Neural progenitor cell (in vitro differentiated cells): ENCODE measurements around the gene SOD2. TPM values are rescaled to one million over a fixed set of nuclear protein-coding genes. Genes with fewer than 3 reads are reported as not detected.
"Not testable (repeated sequence)": the region's sequence is repeated elsewhere in the genome, so short reads cannot be mapped to it uniquely, and the experiment has no call there.

Experiments used
- DNase-seq: peaks from one replicate; pipeline ENCODE4 v3.0.0-alpha.2; 2016; ENCODE audit warnings: low spot score
- H2AFZ ChIP-seq: fragments of 200-600 bp; sonication (generic); replicated peaks from 2 replicates; pipeline ENCODE4 v1.6.1; 2016; ENCODE audit warnings: antibody characterized with exemption
- H3F3A ChIP-seq: fragments of 200-600 bp; sonication (generic); 2 replicates; pipeline ENCODE4 v1.6.1; 2016; ENCODE audit warnings: antibody characterized with exemption, low read depth
- H3K27ac ChIP-seq: fragments of 200-600 bp; sonication (generic); 2 replicates; pipeline ENCODE4 v1.5.1; 2016; ENCODE audit warnings: mild to moderate bottlenecking
- H3K27me3 ChIP-seq: fragments of 200-600 bp; sonication (generic); 2 replicates; pipeline ENCODE4 v1.6.1; 2016; ENCODE audit warnings: mild to moderate bottlenecking, moderate library complexity
- H3K36me3 ChIP-seq: fragments of 200-600 bp; sonication (generic); 2 replicates; pipeline ENCODE4 v1.5.1; 2016
- H3K4me1 ChIP-seq: fragments of 200-600 bp; sonication (generic); 2 replicates; pipeline ENCODE4 v1.6.1; 2016; ENCODE audit warnings: mixed run types
- H3K4me2 ChIP-seq: fragments of 200-600 bp; sonication (generic); 2 replicates; pipeline ENCODE4 v1.6.1; 2016
- H3K4me3 ChIP-seq: fragments of 200-600 bp; sonication (generic); 2 replicates; pipeline ENCODE4 v1.5.1; 2016
- H3K79me2 ChIP-seq: fragments of 200-600 bp; sonication (generic); 2 replicates; pipeline ENCODE4 v1.6.1; 2016; ENCODE audit warnings: low read depth
- H3K9ac ChIP-seq: fragments of 200-600 bp; sonication (generic); 2 replicates; pipeline ENCODE4 v1.6.1; 2016
- H3K9me3 ChIP-seq: fragments of 200-600 bp; sonication (generic); 2 replicates; pipeline ENCODE4 v1.5.1; 2016; ENCODE audit warnings: low read depth
- H4K20me1 ChIP-seq: fragments of 200-600 bp; sonication (generic); 2 replicates; pipeline ENCODE4 v1.6.1; 2016; ENCODE audit warnings: low read depth
- H3K27ac Mint-ChIP-seq: 3 replicates; pipeline ENCODE4 v1.8.0; 2021; ENCODE audit warnings: mixed read lengths
- H3K27me3 Mint-ChIP-seq: 2 replicates; pipeline ENCODE4 v1.8.0; 2022; ENCODE audit warnings: low read depth, mild to moderate bottlenecking, inconsistent platforms, moderate library complexity, mixed read lengths; ENCODE audit not compliant: insufficient read depth
- H3K36me3 Mint-ChIP-seq: 3 replicates; pipeline ENCODE4 v1.8.0; 2021; ENCODE audit warnings: mixed read lengths
- H3K4me1 Mint-ChIP-seq: 3 replicates; pipeline ENCODE4 v1.8.0; 2021; ENCODE audit warnings: mixed read lengths
- H3K4me3 Mint-ChIP-seq: 3 replicates; pipeline ENCODE4 v1.8.0; 2021; ENCODE audit warnings: mild to moderate bottlenecking, moderate library complexity, mixed read lengths
- H3K9me3 Mint-ChIP-seq: 3 replicates; pipeline ENCODE4 v1.8.0; 2020; ENCODE audit warnings: mixed read lengths
- EZH2 ChIP-seq: fragments of 200-600 bp; sonication (generic); IDR thresholded peaks from 2 replicates; pipeline ENCODE4 v1.6.1; 2017; ENCODE audit warnings: antibody characterized with exemption, mild to moderate bottlenecking, moderate library complexity
- EZH2phosphoT487 ChIP-seq: fragments of 200-600 bp; sonication (generic); IDR thresholded peaks from 2 replicates; pipeline ENCODE4 v1.6.1; 2017; ENCODE audit warnings: antibody characterized with exemption
- total RNA-seq: library from RNA; depleted of rRNA; stranded (reverse); fragments of >200 nt; gene quantifications from 2 replicates; pipeline ENCODE4 v1.2.3, GENCODE V29; 2015; ENCODE audit warnings: low replicate concordance
- TF ChIP-seq, protein P1 (sequence below): fragments of 200-600 bp; sonication (generic); IDR thresholded peaks from 2 replicates; pipeline ENCODE4 v1.5.1; 2017; ENCODE audit warnings: antibody characterized with exemption, mild to moderate bottlenecking

SOD2 gene
- total RNA-seq, 1 donor from 2014 or later, result 67.2 TPM

- no peak overlapping the region for H3K27ac Mint-ChIP-seq
- peaks cover 4% of the 10 kb centered on the region for H3K27me3 Mint-ChIP-seq
- H3K9me3 Mint-ChIP-seq, result peaks cover 10% of the 10 kb centered on the region
- H4K20me1 ChIP-seq, result no peaks in the 10 kb centered on the region
- H3K9ac ChIP-seq, result no peak overlapping the region
- H3K36me3 ChIP-seq, result no peaks in the 10 kb centered on the region
- TF ChIP-seq, protein P1, sequence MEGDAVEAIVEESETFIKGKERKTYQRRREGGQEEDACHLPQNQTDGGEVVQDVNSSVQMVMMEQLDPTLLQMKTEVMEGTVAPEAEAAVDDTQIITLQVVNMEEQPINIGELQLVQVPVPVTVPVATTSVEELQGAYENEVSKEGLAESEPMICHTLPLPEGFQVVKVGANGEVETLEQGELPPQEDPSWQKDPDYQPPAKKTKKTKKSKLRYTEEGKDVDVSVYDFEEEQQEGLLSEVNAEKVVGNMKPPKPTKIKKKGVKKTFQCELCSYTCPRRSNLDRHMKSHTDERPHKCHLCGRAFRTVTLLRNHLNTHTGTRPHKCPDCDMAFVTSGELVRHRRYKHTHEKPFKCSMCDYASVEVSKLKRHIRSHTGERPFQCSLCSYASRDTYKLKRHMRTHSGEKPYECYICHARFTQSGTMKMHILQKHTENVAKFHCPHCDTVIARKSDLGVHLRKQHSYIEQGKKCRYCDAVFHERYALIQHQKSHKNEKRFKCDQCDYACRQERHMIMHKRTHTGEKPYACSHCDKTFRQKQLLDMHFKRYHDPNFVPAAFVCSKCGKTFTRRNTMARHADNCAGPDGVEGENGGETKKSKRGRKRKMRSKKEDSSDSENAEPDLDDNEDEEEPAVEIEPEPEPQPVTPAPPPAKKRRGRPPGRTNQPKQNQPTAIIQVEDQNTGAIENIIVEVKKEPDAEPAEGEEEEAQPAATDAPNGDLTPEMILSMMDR, result no peak
- TF ChIP-seq EZH2phosphoT487 (no peak), EZH2 (no peak)
- H3K36me3 Mint-ChIP-seq, result peaks cover 10% of the 10 kb centered on the region
- no peaks in the 10 kb centered on the region for H3K4me1 Mint-ChIP-seq
- no peaks in the 10 kb centered on the region for H3K4me1 ChIP-seq
- no peak overlapping the region for H3K4me3 ChIP-seq
- no peak overlapping the region for H3K4me2 ChIP-seq
- H3F3A ChIP-seq, result no peaks in the 10 kb centered on the region
- no peaks in the 10 kb centered on the region for H3K79me2 ChIP-seq
- H2AFZ ChIP-seq, result no peak overlapping the region
- no peak overlapping the region for H3K27ac ChIP-seq
- no peaks in the 10 kb centered on the region for H3K27me3 ChIP-seq
- no peak for DNase-seq
- no peak overlapping the region for H3K4me3 Mint-ChIP-seq
- no peaks in the 10 kb centered on the region for H3K9me3 ChIP-seq
Observed at GRCh38 chr6:159678574-159678973, 14.5 kb downstream of the SOD2 start.

DNA sequence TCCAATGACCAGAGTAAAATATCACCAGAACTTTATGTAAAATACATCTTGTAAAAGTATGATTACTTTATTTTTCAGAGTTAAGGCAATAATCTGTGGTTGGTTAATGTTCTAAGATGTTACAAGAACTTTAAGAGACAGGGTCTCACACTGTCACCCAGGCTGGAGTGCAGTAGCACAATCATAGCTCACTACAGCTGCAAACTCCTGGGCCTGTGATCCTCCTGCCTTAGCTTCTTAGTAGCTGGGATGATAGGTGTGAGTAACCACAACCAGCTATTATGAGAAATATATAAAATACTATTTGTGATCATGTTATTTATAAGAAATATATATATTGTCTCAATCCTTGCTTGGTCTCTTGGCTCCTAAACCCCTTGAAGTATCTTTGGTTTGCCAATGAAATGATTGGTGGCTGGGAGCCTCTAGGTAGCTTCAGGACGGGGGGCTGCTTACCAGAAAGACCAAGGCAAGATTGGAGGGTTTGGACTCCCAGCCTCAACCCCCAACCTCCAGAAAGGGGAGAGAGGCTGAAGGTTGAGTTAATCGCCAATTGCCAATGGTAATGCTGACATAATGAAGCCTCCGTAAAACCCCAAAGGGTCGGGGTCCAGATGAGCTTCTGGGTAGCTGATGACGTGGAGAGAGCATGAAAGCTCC lies 15.4 kb downstream of the SOD2 start:
- Histone ChIP-seq H3K27me3 (no peaks in the 10 kb centered on the region), H3K79me2 (no peaks in the 10 kb centered on the region), H3F3A (no peaks in the 10 kb centered on the region), H3K4me1 (no peaks in the 10 kb centered on the region), H3K9ac (no peak overlapping the region), H3K36me3 (no peaks in the 10 kb centered on the region), H3K4me3 (no peak overlapping the region), H4K20me1 (no peaks in the 10 kb centered on the region), H3K27ac (no peak overlapping the region), H2AFZ (no peak overlapping the region), H3K4me2 (no peak overlapping the region), H3K9me3 (no peaks in the 10 kb centered on the region)
- Mint-ChIP-seq H3K9me3 (peaks cover 15% of the 10 kb centered on the region), H3K27ac (no peak overlapping the region), H3K4me1 (no peaks in the 10 kb centered on the region), H3K27me3 (peaks cover 4% of the 10 kb centered on the region), H3K4me3 (no peak overlapping the region), H3K36me3 (peaks cover 9% of the 10 kb centered on the region)
- no peak for DNase-seq
- TF ChIP-seq EZH2phosphoT487 (no peak), EZH2 (no peak)
- TF ChIP-seq, protein P1, result no peak

DNA sequence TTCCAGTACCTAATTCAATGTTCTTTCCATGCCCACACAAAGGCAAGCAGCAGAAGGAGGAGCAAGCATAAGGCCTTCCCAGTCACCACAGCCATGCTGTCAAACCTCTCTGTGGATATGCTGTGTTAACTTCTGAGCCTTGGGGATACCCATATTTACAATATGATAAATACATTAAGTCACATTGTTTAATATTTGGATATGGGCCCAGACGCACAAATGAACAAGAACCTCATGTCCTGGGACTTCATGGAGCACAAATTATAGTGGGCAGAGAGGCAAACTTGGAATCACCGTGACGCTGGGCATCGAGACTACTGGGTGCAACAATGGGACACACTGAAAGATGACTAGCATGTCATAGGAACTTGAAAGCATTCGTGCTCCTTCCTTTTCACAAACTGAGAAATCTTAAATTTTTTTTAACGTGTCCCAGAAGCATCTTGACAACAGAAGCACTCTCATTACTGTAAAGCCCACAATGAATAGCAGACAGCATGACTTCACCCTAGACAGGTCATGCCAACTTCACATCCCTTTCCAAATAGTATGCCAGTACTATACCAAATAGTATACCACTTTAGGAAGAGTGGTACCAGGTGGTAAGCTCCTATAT lies 16.0 kb downstream of the SOD2 start:
- Histone ChIP-seq H3K4me3 (no peak overlapping the region), H3K27me3 (no peaks in the 10 kb centered on the region), H2AFZ (no peak overlapping the region), H3K36me3 (no peaks in the 10 kb centered on the region), H3K9ac (no peak overlapping the region), H3F3A (no peaks in the 10 kb centered on the region), H3K27ac (no peak overlapping the region), H3K4me1 (no peaks in the 10 kb centered on the region), H3K4me2 (no peak overlapping the region), H3K79me2 (no peaks in the 10 kb centered on the region), H4K20me1 (no peaks in the 10 kb centered on the region), H3K9me3 (no peaks in the 10 kb centered on the region)
- Mint-ChIP-seq H3K27me3 (peaks cover 4% of the 10 kb centered on the region), H3K27ac (no peak overlapping the region), H3K9me3 (peaks cover 17% of the 10 kb centered on the region), H3K36me3 (peaks cover 7% of the 10 kb centered on the region), H3K4me3 (no peak overlapping the region), H3K4me1 (no peaks in the 10 kb centered on the region)
- no peak for DNase-seq
- TF ChIP-seq EZH2phosphoT487, result no peak
- no peak for TF ChIP-seq EZH2
- TF ChIP-seq, protein P1, result no peak

GRCh38 chr6:159676236-159676635 lies 16.8 kb downstream of the SOD2 start:
- H4K20me1 ChIP-seq, H3K27ac Mint-ChIP-seq: not testable (repeated sequence)

More at GRCh38 chr6:159676236-159676635, 16.8 kb downstream of the SOD2 start:
- H3F3A ChIP-seq, H3K4me3 Mint-ChIP-seq, H3K9me3 ChIP-seq, DNase-seq, H3K27ac ChIP-seq, H3K27me3 ChIP-seq, H3K4me2 ChIP-seq, H3K9ac ChIP-seq, H3K36me3 ChIP-seq, H2AFZ ChIP-seq, H3K36me3 Mint-ChIP-seq, H3K4me3 ChIP-seq, H3K79me2 ChIP-seq, H3K27me3 Mint-ChIP-seq, H3K4me1 ChIP-seq, H3K4me1 Mint-ChIP-seq: not testable (repeated sequence)
- H3K9me3 Mint-ChIP-seq, result peaks cover 19% of the 10 kb centered on the region
